B cell (primary cell): ENCODE measurements around the gene ZC3H7A. TPM values are rescaled to one million over a fixed set of nuclear protein-coding genes. Genes with fewer than 3 reads are reported as not detected.

Experiments used
- ATAC-seq: fragments of 200-7000 bp; cut with Tn5 transposase; one replicate; pipeline ENCODE4 v1.10.0; 2021; ENCODE audit warnings: low read depth, mild to moderate bottlenecking, moderate number of reproducible peaks, moderate library complexity
- CTCF ChIA-PET: fragments of 350-600 bp; sonication (Branson Sonifier 250); formaldehyde crosslinking; loops from one replicate; lab custom pipeline; 2021; ENCODE audit warnings: antibody characterized with exemption, inconsistent platforms; lab: Charles Lee
- POLR2A ChIA-PET: fragments of 350-600 bp; sonication (Branson Sonifier 250); formaldehyde crosslinking; loops from one replicate; lab custom pipeline; 2021; ENCODE audit warnings: antibody characterized with exemption; lab: Charles Lee
- DNase-seq: peaks from one replicate; pipeline ENCODE4 v3.0.0; 2013
- H2AFZ ChIP-seq: 2 replicates; pipeline ENCODE4 v1.6.1; 2012; ENCODE audit warnings: mild to moderate bottlenecking, low read depth, low read length; ENCODE audit not compliant: insufficient read depth, poor library complexity, severe bottlenecking
- H3K27ac ChIP-seq, 2 donors: 1 replicate in 1 of 2; 2 replicates in 1 of 2; pipeline ENCODE4 v1.5.1; 2012 to 2013; ENCODE audit warnings: low read length in 2 of 2, mild to moderate bottlenecking in 2 of 2, moderate library complexity in 1 of 2
- H3K27me3 ChIP-seq, 4 experiments: fragments of 200-600 bp in 1 of 4; sonication (generic) in 1 of 4; replicated peaks in 1 of 4; 1 replicate in 2 of 4; 2 replicates in 2 of 4; pipeline versions ENCODE4 v1.6.1 to v1.7.0; 2013 to 2016; ENCODE audit warnings: low read length in 3 of 4, mild to moderate bottlenecking in 2 of 4, mixed read lengths in 1 of 4, moderate library complexity in 1 of 4; ENCODE audit not compliant: insufficient read depth in 4 of 4, control insufficient read depth in 3 of 4; ENCODE audit errors: control extremely low read depth in 1 of 4
- H3K36me3 ChIP-seq, 2 experiments: replicated peaks in 1 of 2; 1 replicate in 1 of 2; 2 replicates in 1 of 2; pipeline versions ENCODE4 v1.6.1 to v1.7.1; 2013; ENCODE audit warnings: low read length in 1 of 2; ENCODE audit not compliant: insufficient read depth in 2 of 2, control insufficient read depth in 1 of 2; ENCODE audit errors: control extremely low read depth in 1 of 2, extremely low read depth in 1 of 2
- H3K4me1 ChIP-seq, 2 donors: fragments of 200-600 bp in 1 of 2; sonication (generic) in 1 of 2; 1 replicate in 1 of 2; 2 replicates in 1 of 2; pipeline versions ENCODE4 v1.5.1 to v1.6.1; 2013 to 2017; ENCODE audit warnings: low read length in 2 of 2; ENCODE audit not compliant: control insufficient read depth in 2 of 2, insufficient read depth in 2 of 2
- H3K4me2 ChIP-seq: replicated peaks from 2 replicates; pipeline ENCODE3; 2012; ENCODE audit warnings: mild to moderate bottlenecking, low read depth, low read length; ENCODE audit not compliant: poor library complexity, severe bottlenecking
- H3K4me3 ChIP-seq, 5 experiments: fragments of 200-600 bp in 1 of 5; sonication (generic) in 1 of 5; 1 replicate in 3 of 5; 2 replicates in 2 of 5; pipeline versions ENCODE4 v1.5.1 to v1.7.0; 2011 to 2016; ENCODE audit warnings: low read length in 4 of 5, mild to moderate bottlenecking in 4 of 5, low read depth in 2 of 5, control low read depth in 1 of 5, moderate library complexity in 1 of 5; ENCODE audit not compliant: insufficient read depth in 1 of 5; ENCODE audit errors: control extremely low read depth in 1 of 5, extremely low read depth in 1 of 5
- H3K79me2 ChIP-seq: fragments of 200-600 bp; sonication (generic); one replicate; pipeline ENCODE4 v1.6.0; 2016; ENCODE audit warnings: low read length; ENCODE audit not compliant: control insufficient read depth, insufficient read depth
- H3K9ac ChIP-seq: fragments of 200-600 bp; sonication (generic); 2 replicates; pipeline ENCODE4 v1.6.1; 2017; ENCODE audit warnings: mild to moderate bottlenecking, low read length, moderate library complexity
- H3K9me3 ChIP-seq, 3 donors: one replicate each; pipeline versions ENCODE4 v1.6.1 to v1.7.1; 2013; ENCODE audit warnings: low read length in 2 of 3; ENCODE audit not compliant: control insufficient read depth in 2 of 3, insufficient read depth in 1 of 3; ENCODE audit errors: control extremely low read depth in 1 of 3
- H4K20me1 ChIP-seq: 2 replicates; pipeline ENCODE4 v1.6.0; 2012; ENCODE audit warnings: mild to moderate bottlenecking, low read length; ENCODE audit not compliant: insufficient read depth, control insufficient read depth, poor library complexity, severe bottlenecking
- H3K27ac Mint-ChIP-seq: one replicate; pipeline ENCODE4 v1.8.0; 2021; ENCODE audit warnings: mixed read lengths
- H3K27me3 Mint-ChIP-seq: one replicate; pipeline ENCODE4 v1.8.0; 2021; ENCODE audit warnings: mixed read lengths
- H3K4me1 Mint-ChIP-seq: one replicate; pipeline ENCODE4 v1.8.0; 2021; ENCODE audit warnings: mixed read lengths
- H3K4me3 Mint-ChIP-seq: one replicate; pipeline ENCODE4 v1.8.0; 2021; ENCODE audit warnings: mixed read lengths
- H3K9me3 Mint-ChIP-seq: one replicate; pipeline ENCODE4 v1.8.0; 2022; ENCODE audit warnings: mixed read lengths; ENCODE audit not compliant: insufficient read depth
- EZH2 ChIP-seq: IDR thresholded peaks from 2 replicates; pipeline ENCODE4 v1.6.1; 2012; ENCODE audit warnings: borderline replicate concordance, low read depth, mild to moderate bottlenecking, moderate library complexity, low read length; ENCODE audit not compliant: insufficient read depth, poor library complexity, severe bottlenecking
- WGBS: methylation state at CpG from one replicate; pipeline ENCODE4 v1.1.5; 2013; ENCODE audit warnings: missing lambda C conversion rate; ENCODE audit not compliant: insufficient coverage; 5-methylcytosine and 5-hydroxymethylcytosine counted together
- intact Hi-C: fragments of 100-400 bp; cut with micrococcal nuclease; formaldehyde crosslinking; loops from one replicate; pipeline ENCODE4 v1.10.0; 2022
- polyA plus RNA-seq: library from polyadenylated mRNA; depleted of rRNA; stranded (reverse); fragments of >200 nt; gene quantifications from 2 replicates; pipeline ENCODE4 v1.2.3, GENCODE V29; 2012
- total RNA-seq, 2 donors: library from RNA; stranded (reverse); fragments of 120-200 nt in 1 of 2; gene quantifications; 1 replicate in 1 of 2; 2 replicates in 1 of 2; pipeline versions ENCODE4 v1.2.3 to v1.2.4, GENCODE V29; 2013 to 2022
- TF ChIP-seq, protein P1 (sequence below): fragments of 200-600 bp; IDR thresholded peaks from one replicate; pipeline ENCODE4 v1.8.0; 2022; ENCODE audit warnings: antibody characterized with exemption, mild to moderate bottlenecking

The ZC3H7A gene
- total and polyA plus RNA-seq, 2 donors (not counting 1 experiment from before 2014, with no cell fraction given), result 40.8 to 126 TPM

DNA sequence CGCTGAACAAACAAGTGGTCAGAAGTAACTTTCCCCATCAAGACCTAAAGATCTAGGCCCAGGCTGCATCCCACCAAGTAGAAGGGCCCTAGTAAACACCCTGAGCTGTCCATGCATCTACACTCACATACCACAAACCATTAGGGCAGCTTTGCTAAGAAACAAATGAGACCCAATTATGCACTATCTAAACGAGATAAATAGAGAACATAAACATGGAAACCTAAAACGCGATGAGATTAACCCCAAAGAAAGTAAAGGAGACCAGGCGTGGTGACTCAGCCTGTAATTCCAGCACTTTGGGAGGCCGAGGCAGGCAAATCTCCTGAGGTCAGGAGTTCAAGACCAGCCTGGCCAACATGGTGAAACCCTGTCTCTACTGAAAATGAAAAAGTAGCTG is 60.2 kb downstream of the ZC3H7A start:
- ChIA-PET POLR2A (no interaction called here), CTCF (interaction anchor here (0.9 to 2.5 kb wide), 4 partner anchors 12 to 205 kb away, joined by 3 to 9 read pairs (median 6); no protein-coding TSS in a partner anchor)
- Histone ChIP-seq H3K4me2 (no peak overlapping the region), H3K27ac (no peak overlapping the region), H3K9me3 (no peaks in the 10 kb centered on the region), H3K4me1 (peaks cover 29 to 46% of the 10 kb centered on the region in 2 donors), H4K20me1 (peaks cover 12% of the 10 kb centered on the region), H3K79me2 (peaks cover 78% of the 10 kb centered on the region), H3K4me3 (no peak overlapping the region), H2AFZ (no peak overlapping the region), H3K9ac (no peak overlapping the region), H3K27me3 (no peaks in the 10 kb centered on the region), H3K36me3 (peaks cover 10 to 53% of the 10 kb centered on the region in 2 experiments)
- Mint-ChIP-seq H3K9me3 (no peaks in the 10 kb centered on the region), H3K4me3 (no peak overlapping the region), H3K27ac (no peak overlapping the region), H3K27me3 (no peaks in the 10 kb centered on the region), H3K4me1 (peaks cover 67% of the 10 kb centered on the region)
- DNase-seq (no peak), ATAC-seq (no peak)
- TF ChIP-seq, protein P1, sequence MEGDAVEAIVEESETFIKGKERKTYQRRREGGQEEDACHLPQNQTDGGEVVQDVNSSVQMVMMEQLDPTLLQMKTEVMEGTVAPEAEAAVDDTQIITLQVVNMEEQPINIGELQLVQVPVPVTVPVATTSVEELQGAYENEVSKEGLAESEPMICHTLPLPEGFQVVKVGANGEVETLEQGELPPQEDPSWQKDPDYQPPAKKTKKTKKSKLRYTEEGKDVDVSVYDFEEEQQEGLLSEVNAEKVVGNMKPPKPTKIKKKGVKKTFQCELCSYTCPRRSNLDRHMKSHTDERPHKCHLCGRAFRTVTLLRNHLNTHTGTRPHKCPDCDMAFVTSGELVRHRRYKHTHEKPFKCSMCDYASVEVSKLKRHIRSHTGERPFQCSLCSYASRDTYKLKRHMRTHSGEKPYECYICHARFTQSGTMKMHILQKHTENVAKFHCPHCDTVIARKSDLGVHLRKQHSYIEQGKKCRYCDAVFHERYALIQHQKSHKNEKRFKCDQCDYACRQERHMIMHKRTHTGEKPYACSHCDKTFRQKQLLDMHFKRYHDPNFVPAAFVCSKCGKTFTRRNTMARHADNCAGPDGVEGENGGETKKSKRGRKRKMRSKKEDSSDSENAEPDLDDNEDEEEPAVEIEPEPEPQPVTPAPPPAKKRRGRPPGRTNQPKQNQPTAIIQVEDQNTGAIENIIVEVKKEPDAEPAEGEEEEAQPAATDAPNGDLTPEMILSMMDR, result no peak
- TF ChIP-seq EZH2, result no peak
- 95% methylated on average over 5 of the region's 6 CpGs for WGBS
- intact Hi-C loops, result no loop called here

DNA sequence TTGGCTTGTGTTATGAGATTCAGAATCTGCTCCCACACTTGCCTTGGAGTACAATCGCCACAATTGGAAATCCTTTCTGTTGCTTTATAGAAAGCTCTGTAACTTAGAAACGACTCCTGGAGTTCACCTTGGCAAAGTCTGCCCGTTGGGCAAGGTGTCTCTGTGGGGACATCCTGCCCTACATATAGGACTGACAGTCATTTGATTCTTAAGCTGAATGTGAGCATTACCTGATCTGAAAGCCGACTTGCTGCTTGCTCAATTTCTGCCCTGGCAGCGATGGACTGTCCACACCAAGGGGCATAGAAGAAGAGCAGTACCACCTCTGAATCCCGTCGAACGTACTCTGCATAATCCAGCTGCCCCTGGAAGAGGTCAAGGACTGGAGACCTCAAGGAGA is 61.3 kb downstream of the ZC3H7A start:
- intact Hi-C loops, result no loop called here
- no peak for ATAC-seq
- H3K9me3 Mint-ChIP-seq, result no peaks in the 10 kb centered on the region
- Histone ChIP-seq H3K79me2 (peaks cover 78% of the 10 kb centered on the region), H3K27ac (no peak overlapping the region), H3K9me3 (no peaks in the 10 kb centered on the region), H3K36me3 (peaks cover 10 to 63% of the 10 kb centered on the region in 2 experiments), H3K4me3 (no peak overlapping the region), H2AFZ (no peak overlapping the region), H3K4me1 (peaks cover 20 to 35% of the 10 kb centered on the region in 2 donors), H3K27me3 (no peaks in the 10 kb centered on the region), H3K4me2 (no peak overlapping the region), H4K20me1 (peaks cover 12% of the 10 kb centered on the region), H3K9ac (no peak overlapping the region)
- H3K27me3 Mint-ChIP-seq, result no peaks in the 10 kb centered on the region
- ChIA-PET POLR2A (no interaction called here), CTCF (interaction anchor here (0.7 to 2.5 kb wide), 5 partner anchors 11 to 204 kb away, joined by 3 to 9 read pairs (median 3); no protein-coding TSS in a partner anchor)
- H3K4me3 Mint-ChIP-seq, result no peak overlapping the region
- no peak for TF ChIP-seq EZH2
- TF ChIP-seq, protein P1, result no peak
- peak overlapping the region; percentile 51 for H3K27ac Mint-ChIP-seq
- DNase-seq, result no peak
- WGBS, result 91% methylated on average over 7 of the region's 8 CpGs
- H3K4me1 Mint-ChIP-seq, result peaks cover 55% of the 10 kb centered on the region
